HEK293T (cell line): Measurements from ENCODE around the gene MGAT5.
"Not testable (repeated sequence)": the region's sequence is repeated elsewhere in the genome, so short reads cannot be mapped to it uniquely, and the experiment has no call there.

Experiments
- ARNT ChIP-seq: fragments of 450-650 bp; IDR thresholded peaks from 2 replicates; pipeline ENCODE4 v1.6.1; 2017; ENCODE audit warnings: mild to moderate bottlenecking
- FOXK2 ChIP-seq: fragments of 450-650 bp; IDR thresholded peaks from 2 replicates; pipeline ENCODE4 v1.6.1; 2016; ENCODE audit warnings: mild to moderate bottlenecking
- LEF1 ChIP-seq: fragments of 450-650 bp; IDR thresholded peaks from 2 replicates; pipeline ENCODE4 v1.6.1; 2017; ENCODE audit warnings: mild to moderate bottlenecking, borderline replicate concordance
- NFRKB ChIP-seq: fragments of 450-650 bp; IDR thresholded peaks from 2 replicates; pipeline ENCODE4 v1.6.1; 2016; ENCODE audit warnings: mild to moderate bottlenecking, moderate library complexity
- SP1 ChIP-seq: fragments of 450-650 bp; IDR thresholded peaks from 2 replicates; pipeline ENCODE4 v1.6.1; 2017
- SUZ12 ChIP-seq: fragments of 450-650 bp; IDR thresholded peaks from 2 replicates; pipeline ENCODE4 v1.6.1; 2016; ENCODE audit warnings: mild to moderate bottlenecking
- TARDBP ChIP-seq: fragments of 450-650 bp; IDR thresholded peaks from 2 replicates; pipeline ENCODE4 v1.6.1; 2016

DNA sequence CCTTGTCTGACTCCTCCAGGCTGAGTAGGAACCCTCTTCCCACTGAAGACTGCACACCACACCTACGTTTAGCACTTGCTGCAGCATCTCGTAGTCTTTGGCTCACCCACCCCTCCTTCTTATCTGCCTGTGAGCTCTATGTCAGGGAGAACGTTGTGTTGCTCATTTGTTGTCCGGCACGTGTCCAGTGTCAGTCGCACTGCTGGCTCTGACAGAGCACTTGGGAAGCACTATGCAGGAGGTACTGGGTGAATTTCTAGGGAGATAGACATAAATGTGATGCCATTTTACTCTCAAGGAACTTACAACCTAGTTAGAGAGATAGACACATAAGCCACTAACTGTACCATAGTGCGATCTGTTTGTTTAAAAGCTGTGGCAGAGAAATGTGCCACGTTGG lies 223.1 kb downstream of the MGAT5 start:
- TF ChIP-seq LEF1, NFRKB, SP1, TARDBP, FOXK2, ARNT, SUZ12: not testable (repeated sequence)
